ENCODE measurements around the gene AOPEP. TPM values are rescaled to one million over a fixed set of nuclear protein-coding genes. Genes with fewer than 3 reads are reported as not detected.

The AOPEP gene
- total and polyA plus RNA-seq, 9 of the 15 experiments (the other 6 are each of a cell fraction or from before 2014, with no cell fraction given) = 4.5 to 19.3 (median 13.5) TPM

DNA sequence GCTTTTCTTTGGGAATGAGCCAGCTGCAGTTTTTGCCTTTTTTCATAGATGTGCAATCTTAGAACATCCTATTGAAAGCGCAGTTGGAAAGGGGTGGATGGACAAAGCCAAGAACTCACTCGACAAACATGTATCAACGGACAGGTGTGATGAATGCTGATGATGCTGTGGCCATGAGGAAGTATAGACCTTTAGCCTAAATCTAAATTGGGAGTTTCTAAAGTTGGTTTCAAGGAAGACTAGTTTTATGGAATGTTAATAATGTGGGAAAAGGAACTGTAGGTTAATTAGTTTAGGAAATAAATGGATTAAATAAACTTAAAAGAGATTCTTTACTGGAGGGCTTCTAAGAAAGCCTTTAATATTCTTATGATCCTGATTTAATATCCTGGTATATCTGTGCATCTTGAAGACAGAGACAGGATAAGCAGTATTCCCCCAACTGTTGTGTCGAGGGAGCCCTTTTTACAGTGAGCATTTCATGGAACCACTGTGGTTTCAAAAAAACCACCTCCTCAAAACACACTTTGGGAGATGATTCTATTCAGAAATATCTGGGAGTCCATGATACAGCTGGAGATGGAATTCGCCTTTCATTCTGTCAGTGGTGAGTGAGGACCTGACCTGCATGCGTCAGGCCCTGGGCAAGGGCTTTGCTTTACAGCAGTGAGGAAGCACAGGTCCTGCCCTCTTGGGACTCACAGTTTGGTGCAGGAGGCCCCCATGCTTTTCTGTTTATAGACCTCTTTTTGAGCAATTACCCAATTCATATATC is 82.6 kb downstream of the AOPEP start (continued):
- TF ChIP-seq, protein P1, sequence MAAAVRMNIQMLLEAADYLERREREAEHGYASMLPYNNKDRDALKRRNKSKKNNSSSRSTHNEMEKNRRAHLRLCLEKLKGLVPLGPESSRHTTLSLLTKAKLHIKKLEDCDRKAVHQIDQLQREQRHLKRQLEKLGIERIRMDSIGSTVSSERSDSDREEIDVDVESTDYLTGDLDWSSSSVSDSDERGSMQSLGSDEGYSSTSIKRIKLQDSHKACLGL (CRISPR knock-in tag; IDR thresholded peaks at IDR 0.05; ENCODE audit: borderline replicate concordance, poor library complexity, severe bottlenecking) = no peak
- TF ChIP-seq, protein P2, sequence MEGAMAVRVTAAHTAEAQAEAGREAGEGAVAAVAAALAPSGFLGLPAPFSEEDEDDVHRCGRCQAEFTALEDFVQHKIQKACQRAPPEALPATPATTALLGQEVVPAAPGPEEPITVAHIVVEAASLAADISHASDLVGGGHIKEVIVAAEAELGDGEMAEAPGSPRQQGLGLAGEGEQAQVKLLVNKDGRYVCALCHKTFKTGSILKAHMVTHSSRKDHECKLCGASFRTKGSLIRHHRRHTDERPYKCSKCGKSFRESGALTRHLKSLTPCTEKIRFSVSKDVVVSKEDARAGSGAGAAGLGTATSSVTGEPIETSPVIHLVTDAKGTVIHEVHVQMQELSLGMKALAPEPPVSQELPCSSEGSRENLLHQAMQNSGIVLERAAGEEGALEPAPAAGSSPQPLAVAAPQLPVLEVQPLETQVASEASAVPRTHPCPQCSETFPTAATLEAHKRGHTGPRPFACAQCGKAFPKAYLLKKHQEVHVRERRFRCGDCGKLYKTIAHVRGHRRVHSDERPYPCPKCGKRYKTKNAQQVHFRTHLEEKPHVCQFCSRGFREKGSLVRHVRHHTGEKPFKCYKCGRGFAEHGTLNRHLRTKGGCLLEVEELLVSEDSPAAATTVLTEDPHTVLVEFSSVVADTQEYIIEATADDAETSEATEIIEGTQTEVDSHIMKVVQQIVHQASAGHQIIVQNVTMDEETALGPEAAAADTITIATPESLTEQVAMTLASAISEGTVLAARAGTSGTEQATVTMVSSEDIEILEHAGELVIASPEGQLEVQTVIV (CRISPR knock-in tag; IDR thresholded peaks at IDR 0.05; ENCODE audit: borderline replicate concordance) = no peak
- TF ChIP-seq, protein P3, sequence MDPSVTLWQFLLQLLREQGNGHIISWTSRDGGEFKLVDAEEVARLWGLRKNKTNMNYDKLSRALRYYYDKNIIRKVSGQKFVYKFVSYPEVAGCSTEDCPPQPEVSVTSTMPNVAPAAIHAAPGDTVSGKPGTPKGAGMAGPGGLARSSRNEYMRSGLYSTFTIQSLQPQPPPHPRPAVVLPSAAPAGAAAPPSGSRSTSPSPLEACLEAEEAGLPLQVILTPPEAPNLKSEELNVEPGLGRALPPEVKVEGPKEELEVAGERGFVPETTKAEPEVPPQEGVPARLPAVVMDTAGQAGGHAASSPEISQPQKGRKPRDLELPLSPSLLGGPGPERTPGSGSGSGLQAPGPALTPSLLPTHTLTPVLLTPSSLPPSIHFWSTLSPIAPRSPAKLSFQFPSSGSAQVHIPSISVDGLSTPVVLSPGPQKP (CRISPR knock-in tag; IDR thresholded peaks at IDR 0.05) = no peak
- TF ChIP-seq, protein P4, sequence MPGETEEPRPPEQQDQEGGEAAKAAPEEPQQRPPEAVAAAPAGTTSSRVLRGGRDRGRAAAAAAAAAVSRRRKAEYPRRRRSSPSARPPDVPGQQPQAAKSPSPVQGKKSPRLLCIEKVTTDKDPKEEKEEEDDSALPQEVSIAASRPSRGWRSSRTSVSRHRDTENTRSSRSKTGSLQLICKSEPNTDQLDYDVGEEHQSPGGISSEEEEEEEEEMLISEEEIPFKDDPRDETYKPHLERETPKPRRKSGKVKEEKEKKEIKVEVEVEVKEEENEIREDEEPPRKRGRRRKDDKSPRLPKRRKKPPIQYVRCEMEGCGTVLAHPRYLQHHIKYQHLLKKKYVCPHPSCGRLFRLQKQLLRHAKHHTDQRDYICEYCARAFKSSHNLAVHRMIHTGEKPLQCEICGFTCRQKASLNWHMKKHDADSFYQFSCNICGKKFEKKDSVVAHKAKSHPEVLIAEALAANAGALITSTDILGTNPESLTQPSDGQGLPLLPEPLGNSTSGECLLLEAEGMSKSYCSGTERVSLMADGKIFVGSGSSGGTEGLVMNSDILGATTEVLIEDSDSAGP (CRISPR knock-in tag; IDR thresholded peaks at IDR 0.05) = no peak

Measured in K562 (cell line).